Endodermal cell (in vitro differentiated cells): ENCODE measurements around the gene PRR3. TPM values are rescaled to one million over a fixed set of nuclear protein-coding genes. Genes with fewer than 3 reads are reported as not detected.

Source experiments
- DNase-seq: peaks from one replicate; pipeline ENCODE4 v3.0.0-alpha.2; 2017
- H3K27ac ChIP-seq: 2 replicates; pipeline ENCODE4 v1.5.1; 2013; ENCODE audit warnings: mild to moderate bottlenecking, low read depth, low read length, moderate library complexity
- H3K27me3 ChIP-seq: 2 replicates; pipeline ENCODE4 v1.6.1; 2013; ENCODE audit warnings: mild to moderate bottlenecking, low read length, moderate library complexity; ENCODE audit not compliant: insufficient read depth, control insufficient read depth, poor library complexity, severe bottlenecking
- H3K36me3 ChIP-seq: 2 replicates; pipeline ENCODE4 v1.7.0; 2013; ENCODE audit warnings: mild to moderate bottlenecking, low read length, moderate library complexity; ENCODE audit not compliant: control insufficient read depth, insufficient read depth
- H3K4me1 ChIP-seq: one replicate; pipeline ENCODE4 v1.7.0; 2013; ENCODE audit warnings: low read length; ENCODE audit not compliant: control insufficient read depth, insufficient read depth
- H3K4me3 ChIP-seq: 2 replicates; pipeline ENCODE4 v1.5.1; 2013; ENCODE audit warnings: mild to moderate bottlenecking, low read length, moderate library complexity
- H3K9ac ChIP-seq: 2 replicates; pipeline ENCODE4 v1.6.1; 2013; ENCODE audit warnings: mild to moderate bottlenecking, low read length, moderate library complexity; ENCODE audit not compliant: poor library complexity, severe bottlenecking; ENCODE audit errors: extremely low read depth
- H3K9me3 ChIP-seq: 2 replicates; pipeline ENCODE4 v1.6.1; 2013; ENCODE audit warnings: mild to moderate bottlenecking, low read length, moderate library complexity; ENCODE audit not compliant: control insufficient read depth
- H3K27ac Mint-ChIP-seq: 2 replicates; pipeline ENCODE4 v1.8.0; 2020; ENCODE audit warnings: mixed read lengths
- H3K27me3 Mint-ChIP-seq: 2 replicates; pipeline ENCODE4 v1.8.0; 2021; ENCODE audit warnings: mild to moderate bottlenecking, mixed read lengths; ENCODE audit not compliant: insufficient read depth
- H3K36me3 Mint-ChIP-seq: 2 replicates; pipeline ENCODE4 v1.8.0; 2020; ENCODE audit warnings: low read depth, mixed read lengths
- H3K4me1 Mint-ChIP-seq: 2 replicates; pipeline ENCODE4 v1.8.0; 2020; ENCODE audit warnings: mixed read lengths
- H3K4me3 Mint-ChIP-seq: 2 replicates; pipeline ENCODE4 v1.8.0; 2020; ENCODE audit warnings: mild to moderate bottlenecking, moderate library complexity, mixed read lengths
- H3K9me3 Mint-ChIP-seq: 2 replicates; pipeline ENCODE4 v1.8.0; 2020; ENCODE audit warnings: mild to moderate bottlenecking, mixed read lengths
- WGBS, 2 experiments: methylation state at CpG; one replicate each; pipeline versions ENCODE4 v1.1.5 to v1.1.7; 2013; ENCODE audit warnings: missing lambda C conversion rate in 2 of 2, mixed read lengths in 1 of 2; ENCODE audit not compliant: insufficient coverage in 1 of 2, insufficient read length in 1 of 2; 5-methylcytosine and 5-hydroxymethylcytosine counted together
- total RNA-seq, 2 donors: library from RNA; stranded (reverse); fragmentation: NEBNext Ultra II Directional in 1 of 2; extraction: Animal tissue kit (Norgen Biotek cat#: 25700) in 1 of 2; gene quantifications; 2 replicates in 1 of 2; 3 replicates in 1 of 2; pipeline ENCODE4 v1.2.1, GENCODE V29; 2021
- TF ChIP-seq, protein P1 (sequence below): fragments of 200-600 bp; sonication (generic); conservative IDR thresholded peaks from 2 replicates; pipeline ENCODE4 v1.5.0; 2021; ENCODE audit warnings: antibody characterized with exemption, mild to moderate bottlenecking

The PRR3 gene
- total RNA-seq, 2 donors from 2014 or later: 10.9 to 12.0 TPM

GRCh38 chr6:30570740-30571074, 13.6 kb downstream of the PRR3 start:
- H3K4me3 Mint-ChIP-seq: peak overlapping the region; percentile 90
- H3K4me1 ChIP-seq: peaks cover 11% of the 10 kb centered on the region
- H3K9me3 ChIP-seq: no peaks in the 10 kb centered on the region
- DNase-seq: no peak
- H3K27ac Mint-ChIP-seq: peak overlapping the region; percentile 91
- no peaks in the 10 kb centered on the region for H3K36me3 Mint-ChIP-seq
- H3K36me3 ChIP-seq: peaks cover 5% of the 10 kb centered on the region
- WGBS, 2 experiments: 11 to 29% methylated on average over 5 to 18 of the region's 18 CpGs
- TF ChIP-seq, protein P1, sequence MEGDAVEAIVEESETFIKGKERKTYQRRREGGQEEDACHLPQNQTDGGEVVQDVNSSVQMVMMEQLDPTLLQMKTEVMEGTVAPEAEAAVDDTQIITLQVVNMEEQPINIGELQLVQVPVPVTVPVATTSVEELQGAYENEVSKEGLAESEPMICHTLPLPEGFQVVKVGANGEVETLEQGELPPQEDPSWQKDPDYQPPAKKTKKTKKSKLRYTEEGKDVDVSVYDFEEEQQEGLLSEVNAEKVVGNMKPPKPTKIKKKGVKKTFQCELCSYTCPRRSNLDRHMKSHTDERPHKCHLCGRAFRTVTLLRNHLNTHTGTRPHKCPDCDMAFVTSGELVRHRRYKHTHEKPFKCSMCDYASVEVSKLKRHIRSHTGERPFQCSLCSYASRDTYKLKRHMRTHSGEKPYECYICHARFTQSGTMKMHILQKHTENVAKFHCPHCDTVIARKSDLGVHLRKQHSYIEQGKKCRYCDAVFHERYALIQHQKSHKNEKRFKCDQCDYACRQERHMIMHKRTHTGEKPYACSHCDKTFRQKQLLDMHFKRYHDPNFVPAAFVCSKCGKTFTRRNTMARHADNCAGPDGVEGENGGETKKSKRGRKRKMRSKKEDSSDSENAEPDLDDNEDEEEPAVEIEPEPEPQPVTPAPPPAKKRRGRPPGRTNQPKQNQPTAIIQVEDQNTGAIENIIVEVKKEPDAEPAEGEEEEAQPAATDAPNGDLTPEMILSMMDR: no peak
- no peaks in the 10 kb centered on the region for H3K27me3 Mint-ChIP-seq
- peak overlapping the region; percentile 93 for H3K4me3 ChIP-seq
- H3K9ac ChIP-seq: peak overlapping the region; percentile 90
- no peak overlapping the region for H3K27ac ChIP-seq
- peaks cover 47% of the 10 kb centered on the region for H3K4me1 Mint-ChIP-seq
- H3K9me3 Mint-ChIP-seq: no peaks in the 10 kb centered on the region
- H3K27me3 ChIP-seq: no peaks in the 10 kb centered on the region

DNA sequence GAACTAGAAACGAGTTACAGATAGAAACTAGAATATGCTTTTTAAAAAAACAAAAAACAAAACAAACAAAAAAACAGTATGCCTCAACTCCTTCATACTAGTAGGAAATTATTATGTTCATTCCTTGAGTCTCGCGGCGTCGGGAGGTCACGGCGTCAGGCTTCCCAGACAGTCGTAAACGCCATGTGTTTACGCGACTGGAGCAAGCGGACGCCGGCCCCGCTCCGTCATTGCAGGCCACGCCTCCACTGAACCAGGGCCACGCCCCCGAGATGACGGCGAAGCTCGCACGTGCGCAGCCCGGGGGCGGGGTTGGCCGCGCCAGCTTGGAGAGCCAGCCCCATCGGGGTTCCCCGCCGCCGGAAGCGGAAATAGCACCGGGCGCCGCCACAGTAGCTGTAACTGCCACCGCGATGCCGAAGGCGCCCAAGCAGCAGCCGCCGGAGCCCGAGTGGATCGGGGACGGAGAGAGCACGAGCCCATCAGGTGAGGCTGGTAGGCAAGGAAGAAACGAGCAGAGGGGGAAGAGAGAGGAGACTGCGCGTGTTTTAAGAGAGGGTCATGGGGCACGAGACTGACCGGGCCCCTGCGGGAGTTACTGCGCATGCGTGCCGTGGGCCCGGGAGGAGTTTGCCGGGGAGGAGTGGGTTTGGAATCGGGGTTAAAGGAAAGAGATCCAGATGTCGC, 14.1 kb downstream of the PRR3 start, which contains the start of gene ABCF1:
Gene ABCF1 (plus strand): TSS at position 368 of the 687 bp plus-strand sequence. CDS start 46 bp downstream, at position 414.
- peaks cover 5% of the 10 kb centered on the region for H3K36me3 ChIP-seq
- TF ChIP-seq, protein P1: no peak
- peak within 1 kb of the TSS; percentile 90 for H3K9ac ChIP-seq
- Mint-ChIP-seq H3K4me1 (peaks cover 47% of the 10 kb centered on the region), H3K36me3 (no peaks in the 10 kb centered on the region), H3K27ac (peak within 1 kb of the TSS; percentile 98), H3K4me3 (peak within 1 kb of the TSS; percentile 90), H3K9me3 (no peaks in the 10 kb centered on the region), H3K27me3 (no peaks in the 10 kb centered on the region)
- H3K27ac ChIP-seq: peak within 1 kb of the TSS; percentile 56
- no peaks in the 10 kb centered on the region for H3K9me3 ChIP-seq
- peaks cover 11% of the 10 kb centered on the region for H3K4me1 ChIP-seq
- H3K4me3 ChIP-seq: peak within 1 kb of the TSS; percentile 93
- no peaks in the 10 kb centered on the region for H3K27me3 ChIP-seq
- peak; percentile 99 for DNase-seq
- WGBS, 2 experiments: 0% methylated on average over 36 to 59 of the region's 59 CpGs

- peaks cover 9% of the 10 kb centered on the region for H3K36me3 ChIP-seq
- peak overlapping the region; percentile 98 for H3K27ac Mint-ChIP-seq
- no peaks in the 10 kb centered on the region for H3K9me3 ChIP-seq
- TF ChIP-seq, protein P1: no peak
- H3K4me1 Mint-ChIP-seq: peaks cover 47% of the 10 kb centered on the region
- no peak overlapping the region for H3K27ac ChIP-seq
- H3K4me3 ChIP-seq: peak overlapping the region; percentile 93
- peak overlapping the region; percentile 90 for H3K4me3 Mint-ChIP-seq
- H3K9ac ChIP-seq: peak overlapping the region; percentile 90
- DNase-seq: no peak
- peaks cover 4% of the 10 kb centered on the region for H3K36me3 Mint-ChIP-seq
- H3K27me3 ChIP-seq: no peaks in the 10 kb centered on the region
- no peaks in the 10 kb centered on the region for H3K9me3 Mint-ChIP-seq
- H3K27me3 Mint-ChIP-seq: no peaks in the 10 kb centered on the region
- peaks cover 11% of the 10 kb centered on the region for H3K4me1 ChIP-seq
- 0% methylated on average over 4 to 8 of the region's 8 CpGs for WGBS, 2 experiments
These were observed 14.6 kb downstream of the PRR3 start for GRCh38 chr6:30571762-30572082.
